K562 (cell line): ENCODE measurements around the gene PKHD1. TPM values are rescaled to one million over a fixed set of nuclear protein-coding genes. Genes with fewer than 3 reads are reported as not detected.

Experiments
- ATAC-seq: fragments of 200-7000 bp; cut with Tn5 transposase; 3 replicates; pipeline ENCODE4 v1.9.1; 2020; ENCODE audit warnings: moderate library complexity
- BruUV-seq: library from RNA; stranded (reverse); fragments of 400-500 nt; replicated peaks from 2 replicates; lab custom pipeline; 2021; lab: Mats Ljungman, UMichigan
- CTCF ChIA-PET: fragments of 300-600 bp; formaldehyde crosslinking; extraction: SDS; loops from one replicate; lab custom pipeline; 2021; ENCODE audit warnings: low intra/inter-chr PET ratio; lab: Yijun Ruan, JAX
- POLR2A ChIA-PET: fragments of 300-600, 350-650 bp; sonication (Branson Sonifier 250); formaldehyde crosslinking; extraction: SDS; loops from one replicate; lab custom pipeline; 2021; ENCODE audit warnings: antibody characterized with exemption, inconsistent platforms; lab: Yijun Ruan, JAX
- DNase-seq, 4 experiments: peaks; one replicate each; pipeline versions ENCODE4 v3.0.0 to v3.0.0-alpha.2; 2011 to 2018; ENCODE audit warnings: low spot score in 3 of 4, mixed read lengths in 3 of 4; ENCODE audit errors: extremely low read depth in 1 of 4
- FAIRE-seq: peaks from 2 replicates; lab custom pipeline; 2011; peaks lifted over from hg19 to GRCh38; lab: Jason Lieb, UNC
- H2AFZ ChIP-seq: 2 replicates; pipeline ENCODE4 v1.6.0; 2011; ENCODE audit warnings: low read depth, low read length, control low read depth, inconsistent platforms
- H3K27ac ChIP-seq: fragments of 200-600 bp; 3 replicates; pipeline ENCODE4 v1.8.0; 2011; ENCODE audit warnings: low read depth, mild to moderate bottlenecking, control low read depth, inconsistent platforms, low read length, moderate library complexity, mixed read lengths; ENCODE audit errors: extremely low read depth
- H3K27me3 ChIP-seq, 2 experiments: fragments of 300-600 bp in 1 of 2; 2 replicates in 1 of 2; 3 replicates in 1 of 2; pipeline versions ENCODE4 v1.6.0 to v1.8.0; 2011; ENCODE audit warnings: inconsistent platforms in 2 of 2, low read length in 2 of 2, mild to moderate bottlenecking in 1 of 2, mixed read lengths in 1 of 2, moderate library complexity in 1 of 2; ENCODE audit not compliant: control insufficient read depth in 2 of 2, insufficient read depth in 2 of 2
- H3K36me3 ChIP-seq: fragments of 300-600 bp; 3 replicates; pipeline ENCODE4 v1.8.0; 2011; ENCODE audit warnings: mild to moderate bottlenecking, low read length, inconsistent platforms; ENCODE audit not compliant: control insufficient read depth, insufficient read depth
- H3K4me1 ChIP-seq, 2 experiments: fragments of 200-600 bp in 1 of 2; replicated peaks in 1 of 2; 2 replicates in 1 of 2; 3 replicates in 1 of 2; pipeline versions ENCODE4 v1.5.1 to v1.8.0; 2011; ENCODE audit warnings: inconsistent platforms in 2 of 2, low read length in 2 of 2, mild to moderate bottlenecking in 1 of 2, mixed read lengths in 1 of 2, moderate library complexity in 1 of 2; ENCODE audit not compliant: control insufficient read depth in 2 of 2, insufficient read depth in 2 of 2
- H3K4me2 ChIP-seq: 2 replicates; pipeline ENCODE4 v1.6.1; 2011; ENCODE audit warnings: low read length, control low read depth, inconsistent platforms, mixed read lengths; ENCODE audit not compliant: insufficient read depth
- H3K4me3 ChIP-seq: fragments of 200-600 bp; sonication (generic), shearing (Covaris generic); 2 replicates; pipeline ENCODE4 v1.5.1; 2016; ENCODE audit warnings: control low read depth, inconsistent platforms
- H3K79me2 ChIP-seq: fragments of 200-600 bp; 3 replicates; pipeline ENCODE4 v1.8.0; 2011; ENCODE audit warnings: low read length, inconsistent platforms; ENCODE audit not compliant: control insufficient read depth, insufficient read depth
- H3K9ac ChIP-seq, 2 experiments: 2 replicates each; pipeline versions ENCODE4 v1.6.0 to v1.6.1; 2011; ENCODE audit warnings: low read depth in 2 of 2, low read length in 2 of 2, control low read depth in 1 of 2, inconsistent platforms in 1 of 2, mild to moderate bottlenecking in 1 of 2, mixed read lengths in 1 of 2; ENCODE audit not compliant: insufficient read depth in 1 of 2
- H3K9me1 ChIP-seq: one replicate; pipeline ENCODE4 v1.6.0; 2011; ENCODE audit warnings: inconsistent platforms, mild to moderate bottlenecking, low read length, moderate library complexity; ENCODE audit not compliant: control insufficient read depth, insufficient read depth
- H3K9me3 ChIP-seq: replicated peaks from 2 replicates; pipeline ENCODE4 v1.5.1; 2011; ENCODE audit warnings: low read depth, low read length, inconsistent platforms; ENCODE audit not compliant: control insufficient read depth, insufficient read depth
- H4K20me1 ChIP-seq: replicated peaks from 2 replicates; pipeline ENCODE4 v1.6.1; 2011; ENCODE audit warnings: low read length, inconsistent platforms, mixed read lengths; ENCODE audit not compliant: control insufficient read depth, insufficient read depth
- CCAR2 ChIP-seq: fragments of 200-400 bp; formaldehyde crosslinking; IDR thresholded peaks from 2 replicates; pipeline ENCODE4 v1.6.1; 2017; ENCODE audit warnings: mild to moderate bottlenecking, low read depth, low read length
- EWSR1 ChIP-seq: fragments of 450-650 bp; IDR thresholded peaks from 2 replicates; pipeline ENCODE4 v1.6.1; 2018; ENCODE audit warnings: borderline replicate concordance, mild to moderate bottlenecking, low read depth, moderate library complexity; ENCODE audit not compliant: partially characterized antibody
- HDAC3 ChIP-seq: fragments of 450-650 bp; IDR thresholded peaks from 2 replicates; pipeline ENCODE4 v1.6.1; 2018; ENCODE audit warnings: borderline replicate concordance, mild to moderate bottlenecking, moderate library complexity; ENCODE audit not compliant: partially characterized antibody
- KLF13 ChIP-seq: fragments of 450-650 bp; IDR thresholded peaks from 2 replicates; pipeline ENCODE4 v1.6.1; 2016; ENCODE audit warnings: missing genetic modification characterization, low read depth, mild to moderate bottlenecking, missing compliant biosample characterization, moderate library complexity, borderline replicate concordance
- NCOA4 ChIP-seq: fragments of 450-650 bp; IDR thresholded peaks from 2 replicates; pipeline ENCODE4 v1.6.1; 2018; ENCODE audit warnings: mild to moderate bottlenecking; ENCODE audit not compliant: partially characterized antibody
- NFATC3 ChIP-seq: fragments of 450-650 bp; IDR thresholded peaks from 2 replicates; pipeline ENCODE4 v1.6.1; 2017; ENCODE audit warnings: mild to moderate bottlenecking
- POLR2B ChIP-seq: fragments of 450-650 bp; IDR thresholded peaks from 2 replicates; pipeline ENCODE4 v1.6.1; 2018; ENCODE audit warnings: low read depth; ENCODE audit not compliant: partially characterized antibody
- RFX1 ChIP-seq: fragments of 450-650 bp; IDR thresholded peaks from 2 replicates; pipeline ENCODE4 v1.6.1; 2016; ENCODE audit warnings: mild to moderate bottlenecking, moderate library complexity
- SMARCE1 ChIP-seq: fragments of 450-650 bp; IDR thresholded peaks from 2 replicates; pipeline ENCODE4 v1.7.1; 2016; ENCODE audit warnings: mild to moderate bottlenecking
- TAF9B ChIP-seq: fragments of 450-650 bp; IDR thresholded peaks from 2 replicates; pipeline ENCODE4 v1.6.1; 2018; ENCODE audit warnings: mild to moderate bottlenecking; ENCODE audit not compliant: partially characterized antibody
- ZNF253 ChIP-seq: fragments of 250-450 bp; sonication (Bioruptor Pico); conservative IDR thresholded peaks from 2 replicates; pipeline ENCODE4 v1.6.1; 2021; ENCODE audit warnings: mild to moderate bottlenecking
- ZNF282 ChIP-seq: sonication (generic); formaldehyde crosslinking; IDR thresholded peaks from 2 replicates; pipeline ENCODE4 v1.8.1; 2023; ENCODE audit warnings: missing genetic modification reagents
- ZNF347 ChIP-seq: fragments of 450-650 bp; formaldehyde crosslinking; IDR thresholded peaks from 2 replicates; pipeline ENCODE4 v1.4.0; 2020; ENCODE audit warnings: low read depth, mild to moderate bottlenecking, moderate library complexity
- ZNF79 ChIP-seq: fragments of 250-450 bp; sonication (Bioruptor Pico); IDR thresholded peaks from 2 replicates; pipeline ENCODE4 v1.4.0; 2020; ENCODE audit warnings: low read depth, mild to moderate bottlenecking, moderate library complexity
- in situ Hi-C: fragments of 300-500 bp; cut with MboI; formaldehyde crosslinking; loops from 4 replicates; pipeline ENCODE4 v1.15.0; 2018; ENCODE audit warnings: inconsistent platforms, mixed read lengths
- intact Hi-C: fragments of 100-400 bp; cut with micrococcal nuclease; formaldehyde crosslinking; loops from 2 replicates; pipeline ENCODE4 v1.14.2; 2022
- polyA plus RNA-seq, 8 experiments: library from polyadenylated mRNA; depleted of rRNA in 4 of 8; stranded (reverse) in 5 of 8; unstranded in 3 of 8; fragments of >200 nt; fragmentation: Nextera tagmentation in 2 of 8; fragmentation: Illumina TruSeq in 1 of 8; extraction: Ambion mirVana in 2 of 8; extraction: Trizol in 1 of 8; gene quantifications; 2 replicates each; pipeline versions ENCODE4 v1.2.1 to v1.2.3, GENCODE V29; 2011 to 2014; ENCODE audit warnings: inconsistent platforms in 1 of 8, missing spikeins in 1 of 8
- total RNA-seq, 7 experiments: library from RNA; depleted of rRNA in 6 of 7; stranded (reverse); fragments of >200 nt in 6 of 7; fragmentation: Illumina TruSeq in 2 of 7; extraction: Trizol in 2 of 7; gene quantifications; 2 replicates each; pipeline versions ENCODE4 v1.2.1 to v1.2.3, GENCODE V29; 2011 to 2021; ENCODE audit warnings: low replicate concordance in 1 of 7
- TF ChIP-seq, protein P1 (sequence below): sonication (generic); formaldehyde crosslinking; IDR thresholded peaks from 2 replicates; pipeline ENCODE4 v1.8.0; 2023; ENCODE audit warnings: mild to moderate bottlenecking, missing genetic modification reagents
- TF ChIP-seq, protein P2 (sequence below): fragments of 450-650 bp; IDR thresholded peaks from 2 replicates; pipeline ENCODE4 v1.6.1; 2017; ENCODE audit warnings: mild to moderate bottlenecking, moderate library complexity
- TF ChIP-seq, protein P3 (sequence below): fragments of 450-650 bp; IDR thresholded peaks from 2 replicates; pipeline ENCODE4 v1.6.1; 2016; ENCODE audit warnings: antibody characterized with exemption
- TF ChIP-seq, protein P4 (sequence below): fragments of 450-650 bp; formaldehyde crosslinking; IDR thresholded peaks from 2 replicates; pipeline ENCODE4 v1.4.0; 2020; ENCODE audit warnings: mild to moderate bottlenecking

Gene PKHD1
- total and polyA plus RNA-seq, 9 of the 15 experiments (the other 6 are each of a cell fraction or from before 2014, with no cell fraction given) = 0.01 to 0.04 (median 0.01) TPM; not detected in 6

DNA sequence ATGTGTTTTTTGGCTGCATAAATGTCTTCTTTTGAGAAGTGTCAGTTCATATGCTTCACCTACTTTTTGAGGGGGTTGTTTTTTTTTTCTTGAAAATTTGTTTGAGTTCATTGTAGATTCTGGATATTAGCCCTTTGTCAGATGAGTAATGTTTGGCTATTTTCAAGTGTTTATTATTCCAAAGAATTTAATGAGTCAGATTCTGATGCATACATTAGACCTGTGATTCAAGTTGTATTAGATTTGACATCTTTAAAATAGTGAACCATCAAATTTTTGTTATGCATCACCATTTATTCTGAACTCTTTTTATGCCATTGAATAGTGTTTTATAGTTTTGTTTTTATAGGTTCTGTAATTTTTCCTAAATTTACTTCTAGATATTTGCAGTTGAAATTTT is 319.3 kb downstream of the PKHD1 start:
- Histone ChIP-seq H3K27me3 (no peaks in the 10 kb centered on the region), H3K9ac (no peak overlapping the region), H3K27ac (no peak overlapping the region), H3K9me3 (no peaks in the 10 kb centered on the region), H4K20me1 (no peaks in the 10 kb centered on the region), H3K79me2 (no peaks in the 10 kb centered on the region), H3K36me3 (no peaks in the 10 kb centered on the region), H3K4me1 (no peaks in the 10 kb centered on the region), H2AFZ (no peak overlapping the region), H3K4me2 (no peak overlapping the region), H3K4me3 (no peak overlapping the region), H3K9me1 (no peaks in the 10 kb centered on the region)
- intact Hi-C loops = no loop called here
- BruUV-seq = no TSS peak
- POLR2A ChIA-PET = no interaction called here
- in situ Hi-C loops = no loop called here
- ATAC-seq (no peak), FAIRE-seq (no peak), DNase-seq (no peak)
- CTCF ChIA-PET = no interaction called here
- TF ChIP-seq, protein P1, sequence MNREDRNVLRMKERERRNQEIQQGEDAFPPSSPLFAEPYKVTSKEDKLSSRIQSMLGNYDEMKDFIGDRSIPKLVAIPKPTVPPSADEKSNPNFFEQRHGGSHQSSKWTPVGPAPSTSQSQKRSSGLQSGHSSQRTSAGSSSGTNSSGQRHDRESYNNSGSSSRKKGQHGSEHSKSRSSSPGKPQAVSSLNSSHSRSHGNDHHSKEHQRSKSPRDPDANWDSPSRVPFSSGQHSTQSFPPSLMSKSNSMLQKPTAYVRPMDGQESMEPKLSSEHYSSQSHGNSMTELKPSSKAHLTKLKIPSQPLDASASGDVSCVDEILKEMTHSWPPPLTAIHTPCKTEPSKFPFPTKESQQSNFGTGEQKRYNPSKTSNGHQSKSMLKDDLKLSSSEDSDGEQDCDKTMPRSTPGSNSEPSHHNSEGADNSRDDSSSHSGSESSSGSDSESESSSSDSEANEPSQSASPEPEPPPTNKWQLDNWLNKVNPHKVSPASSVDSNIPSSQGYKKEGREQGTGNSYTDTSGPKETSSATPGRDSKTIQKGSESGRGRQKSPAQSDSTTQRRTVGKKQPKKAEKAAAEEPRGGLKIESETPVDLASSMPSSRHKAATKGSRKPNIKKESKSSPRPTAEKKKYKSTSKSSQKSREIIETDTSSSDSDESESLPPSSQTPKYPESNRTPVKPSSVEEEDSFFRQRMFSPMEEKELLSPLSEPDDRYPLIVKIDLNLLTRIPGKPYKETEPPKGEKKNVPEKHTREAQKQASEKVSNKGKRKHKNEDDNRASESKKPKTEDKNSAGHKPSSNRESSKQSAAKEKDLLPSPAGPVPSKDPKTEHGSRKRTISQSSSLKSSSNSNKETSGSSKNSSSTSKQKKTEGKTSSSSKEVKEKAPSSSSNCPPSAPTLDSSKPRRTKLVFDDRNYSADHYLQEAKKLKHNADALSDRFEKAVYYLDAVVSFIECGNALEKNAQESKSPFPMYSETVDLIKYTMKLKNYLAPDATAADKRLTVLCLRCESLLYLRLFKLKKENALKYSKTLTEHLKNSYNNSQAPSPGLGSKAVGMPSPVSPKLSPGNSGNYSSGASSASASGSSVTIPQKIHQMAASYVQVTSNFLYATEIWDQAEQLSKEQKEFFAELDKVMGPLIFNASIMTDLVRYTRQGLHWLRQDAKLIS (CRISPR knock-in tag) = no peak
- TF ChIP-seq HDAC3 (no peak), EWSR1 (no peak), CCAR2 (no peak), KLF13 (tag) (no peak), ZNF253 (CRISPR knock-in tag) (no peak), ZNF282 (no peak), POLR2B (no peak), TAF9B (no peak), ZNF79 (CRISPR knock-in tag) (no peak), SMARCE1 (no peak), ZNF347 (CRISPR knock-in tag) (no peak), NCOA4 (no peak), RFX1 (no peak), NFATC3 (no peak)
- TF ChIP-seq, protein P2, sequence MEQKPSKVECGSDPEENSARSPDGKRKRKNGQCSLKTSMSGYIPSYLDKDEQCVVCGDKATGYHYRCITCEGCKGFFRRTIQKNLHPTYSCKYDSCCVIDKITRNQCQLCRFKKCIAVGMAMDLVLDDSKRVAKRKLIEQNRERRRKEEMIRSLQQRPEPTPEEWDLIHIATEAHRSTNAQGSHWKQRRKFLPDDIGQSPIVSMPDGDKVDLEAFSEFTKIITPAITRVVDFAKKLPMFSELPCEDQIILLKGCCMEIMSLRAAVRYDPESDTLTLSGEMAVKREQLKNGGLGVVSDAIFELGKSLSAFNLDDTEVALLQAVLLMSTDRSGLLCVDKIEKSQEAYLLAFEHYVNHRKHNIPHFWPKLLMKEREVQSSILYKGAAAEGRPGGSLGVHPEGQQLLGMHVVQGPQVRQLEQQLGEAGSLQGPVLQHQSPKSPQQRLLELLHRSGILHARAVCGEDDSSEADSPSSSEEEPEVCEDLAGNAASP = no peak
- TF ChIP-seq, protein P3, sequence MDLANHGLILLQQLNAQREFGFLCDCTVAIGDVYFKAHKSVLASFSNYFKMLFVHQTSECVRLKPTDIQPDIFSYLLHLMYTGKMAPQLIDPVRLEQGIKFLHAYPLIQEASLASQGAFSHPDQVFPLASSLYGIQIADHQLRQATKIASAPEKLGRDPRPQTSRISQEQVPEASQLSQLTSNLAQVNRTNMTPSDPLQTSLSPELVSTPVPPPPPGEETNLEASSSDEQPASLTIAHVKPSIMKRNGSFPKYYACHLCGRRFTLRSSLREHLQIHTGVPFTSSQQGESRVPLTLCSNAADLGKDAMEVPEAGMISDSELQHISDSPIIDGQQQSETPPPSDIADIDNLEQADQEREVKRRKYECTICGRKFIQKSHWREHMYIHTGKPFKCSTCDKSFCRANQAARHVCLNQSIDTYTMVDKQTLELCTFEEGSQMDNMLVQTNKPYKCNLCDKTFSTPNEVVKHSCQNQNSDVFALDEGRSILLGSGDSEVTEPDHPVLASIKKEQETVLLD = no peak
- TF ChIP-seq, protein P4, sequence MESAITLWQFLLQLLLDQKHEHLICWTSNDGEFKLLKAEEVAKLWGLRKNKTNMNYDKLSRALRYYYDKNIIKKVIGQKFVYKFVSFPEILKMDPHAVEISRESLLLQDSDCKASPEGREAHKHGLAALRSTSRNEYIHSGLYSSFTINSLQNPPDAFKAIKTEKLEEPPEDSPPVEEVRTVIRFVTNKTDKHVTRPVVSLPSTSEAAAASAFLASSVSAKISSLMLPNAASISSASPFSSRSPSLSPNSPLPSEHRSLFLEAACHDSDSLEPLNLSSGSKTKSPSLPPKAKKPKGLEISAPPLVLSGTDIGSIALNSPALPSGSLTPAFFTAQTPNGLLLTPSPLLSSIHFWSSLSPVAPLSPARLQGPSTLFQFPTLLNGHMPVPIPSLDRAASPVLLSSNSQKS (CRISPR knock-in tag) = no peak
